GM12864 (cell line): Measurements from ENCODE around the gene VAV3.

Experiments used
- DNase-seq: peaks from one replicate; pipeline ENCODE4 v3.0.0-alpha.2; 2011; ENCODE audit warnings: low read depth
- H3K4me3 ChIP-seq: 2 replicates; pipeline ENCODE4 v1.5.1; 2011; ENCODE audit warnings: mild to moderate bottlenecking, low read depth, low read length, control low read depth
- CTCF ChIP-seq: IDR thresholded peaks from 2 replicates; pipeline ENCODE4 v1.5.1; 2011; ENCODE audit warnings: low read depth, mild to moderate bottlenecking, moderate library complexity, low read length, control low read depth, inconsistent platforms; ENCODE audit errors: missing control alignments

The VAV3 gene

GRCh38 chr1:107804741-107805140, 160.2 kb downstream of the VAV3 start:
- H3K4me3 ChIP-seq, result no peak overlapping the region
- no peak for TF ChIP-seq CTCF
- DNase-seq, result no peak

- H3K4me3 ChIP-seq, result no peak overlapping the region
- TF ChIP-seq CTCF, result no peak
- no peak for DNase-seq
Observed at GRCh38 chr1:107804134-107804533, 160.8 kb downstream of the VAV3 start.

- no peak overlapping the region for H3K4me3 ChIP-seq
- no peak for TF ChIP-seq CTCF
- no peak for DNase-seq
Observed at GRCh38 chr1:107803579-107803978, 161.4 kb downstream of the VAV3 start.

GRCh38 chr1:107802654-107803053, 162.3 kb downstream of the VAV3 start:
- DNase-seq, result no peak
- TF ChIP-seq CTCF, result no peak
- no peak overlapping the region for H3K4me3 ChIP-seq

- DNase-seq, result no peak
- no peak overlapping the region for H3K4me3 ChIP-seq
- no peak for TF ChIP-seq CTCF
Observed at GRCh38 chr1:107795994-107796393, 169.0 kb downstream of the VAV3 start.

GRCh38 chr1:107795441-107795840, 169.5 kb downstream of the VAV3 start:
- no peak for TF ChIP-seq CTCF
- H3K4me3 ChIP-seq, result no peak overlapping the region
- no peak for DNase-seq

GRCh38 chr1:107794571-107794970, 170.4 kb downstream of the VAV3 start:
- H3K4me3 ChIP-seq, result no peak overlapping the region
- no peak for TF ChIP-seq CTCF
- DNase-seq, result no peak
